H1 (cell line): ENCODE results near the gene TMEM116. TPM values are rescaled to one million over a fixed set of nuclear protein-coding genes. Genes with fewer than 3 reads are reported as not detected.

Source experiments
- RAD21 ChIP-seq, 2 experiments: IDR thresholded peaks in 1 of 2; conservative IDR thresholded peaks in 1 of 2; 2 replicates each; pipeline ENCODE4 v1.6.1; 2011; ENCODE audit warnings: low read depth in 2 of 2, low read length in 2 of 2, improper control_type of control experiment in 1 of 2, inconsistent platforms in 1 of 2, mild to moderate bottlenecking in 1 of 2, moderate library complexity in 1 of 2
- polyA plus RNA-seq, 7 experiments: library from polyadenylated mRNA; depleted of rRNA in 3 of 7; stranded (reverse) in 5 of 7; unstranded in 2 of 7; fragments of >200 nt in 5 of 7; fragments of 200-250 nt in 2 of 7; gene quantifications; 1 replicate in 5 of 7; 2 replicates in 1 of 7; 4 replicates in 1 of 7; pipeline versions ENCODE4 v1.2.1 to v1.2.3, GENCODE V29; 2011 to 2013; ENCODE audit warnings: missing spikeins in 2 of 7, mixed read lengths in 2 of 7
- total RNA-seq: library from RNA; stranded (reverse); fragmentation: NEBNext Ultra II Directional; extraction: Animal tissue kit (Norgen Biotek cat#: 25700); gene quantifications from 2 replicates; pipeline ENCODE4 v1.2.1, GENCODE V29; 2021

Gene TMEM116
- total and polyA plus RNA-seq, 2 of the 8 experiments (the other 6 are each of a cell fraction or from before 2014, with no cell fraction given) = 8.1 to 25.2 TPM

DNA sequence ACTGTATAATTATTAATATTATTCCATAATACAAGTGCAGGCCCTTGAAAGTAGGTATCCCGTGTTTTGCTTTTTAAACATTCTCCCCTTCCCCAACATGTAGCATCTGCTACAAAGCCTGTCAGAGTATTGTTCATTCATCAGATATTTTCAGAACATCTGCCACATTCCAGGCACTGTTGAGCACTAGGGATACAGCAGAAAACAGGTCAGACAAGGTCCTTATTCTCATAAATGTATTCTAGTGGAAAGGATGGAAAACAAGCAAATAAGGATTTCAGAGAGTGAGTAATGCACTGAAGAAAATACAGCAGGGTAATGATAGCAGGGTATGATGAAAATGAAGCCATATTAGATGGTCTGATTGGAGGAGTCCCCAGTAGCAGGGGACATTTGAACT lies 4.1 kb upstream of the TMEM116 start (continued):
- no peak for TF ChIP-seq RAD21 (IDR thresholded peaks at IDR 0.05 in 1 of 2, conservative IDR thresholded peaks at IDR 0.05 in 1 of 2; ENCODE audit: low read depth in 2 of 2, low read length in 2 of 2)
